HepG2 (cell line): Measurements from ENCODE around the gene FANCG. TPM values are rescaled to one million over a fixed set of nuclear protein-coding genes. Genes with fewer than 3 reads are reported as not detected.

Source experiments
- ATAC-seq: fragments of 200-7000 bp; cut with Tn5 transposase; 3 replicates; pipeline ENCODE4 v1.9.1; 2020; ENCODE audit warnings: mild to moderate bottlenecking, moderate library complexity
- BruUV-seq: library from RNA; stranded (reverse); fragments of 400-500 nt; replicated peaks from 2 replicates; lab custom pipeline; 2021; lab: Mats Ljungman, UMichigan
- CTCF ChIA-PET: fragments of 300-600 bp; formaldehyde crosslinking; extraction: SDS; loops from one replicate; lab custom pipeline; 2021; ENCODE audit warnings: low total read pairs, inconsistent platforms, low intra/inter-chr PET ratio; lab: Yijun Ruan, JAX
- POLR2A ChIA-PET: fragments of 350-600 bp; sonication (Branson Sonifier 250); formaldehyde crosslinking; loops from one replicate; lab custom pipeline; 2020; ENCODE audit warnings: antibody characterized with exemption, inconsistent platforms; lab: Yijun Ruan, JAX
- DNase-seq: peaks from one replicate; pipeline ENCODE4 v3.0.0-alpha.2; 2015; ENCODE audit warnings: low spot score
- FAIRE-seq: peaks from 3 replicates; lab custom pipeline; 2011; peaks lifted over from hg19 to GRCh38; lab: Jason Lieb, UNC
- H2AFZ ChIP-seq: one replicate; pipeline ENCODE4 v1.6.1; 2011; ENCODE audit warnings: low read length, inconsistent platforms
- H3K27ac ChIP-seq: fragments of 300-600 bp; 3 replicates; pipeline ENCODE4 v1.8.0; 2011; ENCODE audit warnings: mixed run types, mild to moderate bottlenecking, mixed read lengths, low read length, inconsistent platforms; ENCODE audit not compliant: insufficient read depth; ENCODE audit errors: extremely low read length
- H3K27me3 ChIP-seq, 2 experiments: fragments of 200-600 bp in 1 of 2; 2 replicates in 1 of 2; 3 replicates in 1 of 2; pipeline versions ENCODE4 v1.6.0 to v1.8.0; 2011; ENCODE audit warnings: low read length in 2 of 2, mild to moderate bottlenecking in 2 of 2, moderate library complexity in 2 of 2, inconsistent platforms in 1 of 2; ENCODE audit not compliant: insufficient read depth in 2 of 2, control insufficient read depth in 1 of 2
- H3K36me3 ChIP-seq, 2 experiments: fragments of 200-600 bp in 1 of 2; replicated peaks in 1 of 2; 2 replicates in 1 of 2; 3 replicates in 1 of 2; pipeline versions ENCODE4 v1.5.1 to v1.8.0; 2011; ENCODE audit warnings: low read length in 2 of 2, inconsistent platforms in 1 of 2; ENCODE audit not compliant: insufficient read depth in 2 of 2, control insufficient read depth in 1 of 2
- H3K4me1 ChIP-seq: 2 replicates; pipeline ENCODE4 v1.5.1; 2012; ENCODE audit warnings: low read length, inconsistent platforms; ENCODE audit not compliant: insufficient read depth
- H3K4me2 ChIP-seq: 2 replicates; pipeline ENCODE4 v1.6.0; 2011; ENCODE audit warnings: low read depth, low read length, inconsistent platforms
- H3K4me3 ChIP-seq, 3 experiments: fragments of 200-600 bp in 1 of 3; sonication (generic), shearing (Covaris generic) in 1 of 3; replicated peaks in 1 of 3; 2 replicates each; pipeline ENCODE4 v1.5.1; 2011 to 2016; ENCODE audit warnings: low read length in 3 of 3, inconsistent platforms in 2 of 3, low read depth in 2 of 3, mild to moderate bottlenecking in 2 of 3, control low read depth in 1 of 3, mixed read lengths in 1 of 3; ENCODE audit not compliant: insufficient read depth in 1 of 3
- H3K79me2 ChIP-seq: one replicate; pipeline ENCODE4 v1.6.1; 2011; ENCODE audit warnings: low read length, inconsistent platforms; ENCODE audit not compliant: insufficient read depth
- H3K9ac ChIP-seq: 2 replicates; pipeline ENCODE4 v1.6.0; 2011; ENCODE audit warnings: mild to moderate bottlenecking, low read depth, low read length, inconsistent platforms; ENCODE audit not compliant: insufficient read depth
- H3K9me3 ChIP-seq: 2 replicates; pipeline ENCODE4 v1.5.1; 2012; ENCODE audit warnings: mild to moderate bottlenecking, low read length
- H4K20me1 ChIP-seq: 2 replicates; pipeline ENCODE4 v1.6.0; 2011; ENCODE audit warnings: inconsistent platforms, mild to moderate bottlenecking, low read length, moderate library complexity; ENCODE audit not compliant: insufficient read depth
- CREBL2 ChIP-seq: sonication (generic); formaldehyde crosslinking; IDR thresholded peaks from 2 replicates; pipeline ENCODE4 v1.8.1; 2023; ENCODE audit warnings: missing genetic modification reagents, mild to moderate bottlenecking, borderline replicate concordance
- MEIS1 ChIP-seq: sonication (generic); formaldehyde crosslinking; IDR thresholded peaks from 2 replicates; pipeline ENCODE4 v1.9.0; 2021; ENCODE audit warnings: mild to moderate bottlenecking, missing genetic modification reagents, moderate library complexity, borderline replicate concordance
- MTA1 ChIP-seq: sonication (generic); formaldehyde crosslinking; IDR thresholded peaks from 2 replicates; pipeline ENCODE4 v1.4.0; 2020; ENCODE audit warnings: missing genetic modification reagents, mild to moderate bottlenecking, borderline replicate concordance
- SMAD1 ChIP-seq: sonication (generic); formaldehyde crosslinking; IDR thresholded peaks from 2 replicates; pipeline ENCODE4 v1.4.0; 2020; ENCODE audit warnings: missing genetic modification reagents, low read depth, mild to moderate bottlenecking, borderline replicate concordance
- ZNF124 ChIP-seq: sonication (generic); formaldehyde crosslinking; IDR thresholded peaks from 2 replicates; pipeline ENCODE4 v1.4.0; 2020; ENCODE audit warnings: missing genetic modification reagents
- ZNF253 ChIP-seq: sonication (generic); formaldehyde crosslinking; IDR thresholded peaks from 2 replicates; pipeline ENCODE4 v1.8.0; 2022; ENCODE audit warnings: mild to moderate bottlenecking, missing genetic modification reagents, borderline replicate concordance
- ZNF383 ChIP-seq: sonication (generic); formaldehyde crosslinking; IDR thresholded peaks from 2 replicates; pipeline ENCODE4 v1.4.0; 2020; ENCODE audit warnings: missing genetic modification reagents, mild to moderate bottlenecking, borderline replicate concordance
- ZNF724P ChIP-seq: sonication (generic); formaldehyde crosslinking; IDR thresholded peaks from 2 replicates; pipeline ENCODE4 v1.8.0; 2022; ENCODE audit warnings: missing genetic modification reagents, borderline replicate concordance
- WGBS: methylation state at CpG from one replicate; pipeline ENCODE4 v1.1.6; 2017; ENCODE audit warnings: low lambda C conversion rate; 5-methylcytosine and 5-hydroxymethylcytosine counted together
- in situ Hi-C: cut with HindIII; loops from 2 replicates; pipeline ENCODE4 v1.10.0; 2017; ENCODE audit warnings: low pct_unique_long_range_greater_than_20kb; ENCODE audit not compliant: extremely low pct_ligation_motif_present
- intact Hi-C: fragments of 100-400 bp; cut with micrococcal nuclease; formaldehyde crosslinking; loops from one replicate; pipeline ENCODE4 v1.10.0; 2022; ENCODE audit not compliant: unreplicated experiment
- polyA plus RNA-seq, 8 experiments: library from polyadenylated mRNA; depleted of rRNA in 3 of 8; stranded (reverse) in 7 of 8; unstranded in 1 of 8; fragments of >200 nt; fragmentation: Illumina TruSeq in 4 of 8; extraction: Trizol in 4 of 8; gene quantifications; 2 replicates each; pipeline versions ENCODE4 v1.2.1 to v1.2.3, GENCODE V29; 2011 to 2016; ENCODE audit warnings: low read depth in 4 of 8, missing spikeins in 1 of 8, mixed read lengths in 1 of 8; ENCODE audit not compliant: insufficient read depth in 1 of 8
- total RNA-seq, 5 experiments: library from RNA; depleted of rRNA; stranded (reverse); fragments of >200 nt; fragmentation: Illumina TruSeq; extraction: Trizol; gene quantifications; 2 replicates each; pipeline ENCODE4 v1.2.3, GENCODE V29; 2016; ENCODE audit warnings: low read depth in 1 of 5
- TF ChIP-seq, protein P1 (sequence below): sonication (generic); formaldehyde crosslinking; IDR thresholded peaks from 2 replicates; pipeline ENCODE4; 2020; ENCODE audit warnings: missing genetic modification reagents, mild to moderate bottlenecking, borderline replicate concordance
- TF ChIP-seq, protein P2 (sequence below): sonication (generic); formaldehyde crosslinking; IDR thresholded peaks from 2 replicates; pipeline ENCODE4 v1.8.0; 2022; ENCODE audit warnings: mild to moderate bottlenecking, missing genetic modification reagents, borderline replicate concordance
- TF ChIP-seq, protein P3 (sequence below): sonication (generic); formaldehyde crosslinking; IDR thresholded peaks from 2 replicates; pipeline ENCODE4 v1.4.0; 2020; ENCODE audit warnings: mild to moderate bottlenecking, missing genetic modification reagents

Gene FANCG
- total and polyA plus RNA-seq, 2 of the 13 experiments (the other 11 are each of a cell fraction or from before 2014, with no cell fraction given), result 14.4 to 45.1 TPM

- peak; percentile 83; the same call in 1 of the 2 replicates for TF ChIP-seq ZNF124
- 0 out of 2 replicates have a peak, but pooled peaks have one; percentile 52 for TF ChIP-seq SMAD1 (CRISPR knock-in tag)
- TF ChIP-seq ZNF253 (CRISPR knock-in tag), result no peak
- TF ChIP-seq, all 625 proteins: peak for 89
Observed at GRCh38 chr9:35116898-35117551, 37.3 kb upstream of the FANCG start (continued).

DNA sequence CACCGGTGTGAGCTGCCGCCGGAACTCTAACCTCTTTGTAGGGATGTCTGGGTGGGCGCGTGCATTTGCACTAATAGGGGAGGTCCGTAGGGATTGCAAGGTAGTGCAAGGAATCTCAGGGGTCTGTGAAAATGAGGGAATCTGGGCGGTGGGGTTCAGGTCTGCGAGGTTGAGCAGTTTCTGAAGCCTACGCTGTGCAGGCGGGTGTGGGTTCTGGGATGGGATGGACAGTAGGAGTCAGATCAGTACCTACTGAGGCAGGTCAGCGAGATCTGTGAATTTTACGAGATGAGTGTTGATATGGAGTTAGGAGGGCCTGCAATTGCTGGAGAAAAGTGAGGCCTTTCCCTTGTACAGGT, 36.8 kb upstream of the FANCG start:
- no peaks in the 10 kb centered on the region for H3K9me3 ChIP-seq
- FAIRE-seq, result no peak
- peaks cover 34% of the 10 kb centered on the region for H3K4me1 ChIP-seq
- H3K4me3 ChIP-seq, result peak overlapping the region; percentile 78 to 96 (median 79)
- intact Hi-C loops (loop anchor here (1.0 to 5.0 kb wide), 3 partner anchors 142 to 361 kb away; no protein-coding TSS in a partner anchor), in situ Hi-C loops (loop anchor here (5.0 to 10.0 kb wide), 3 partner anchors 141 to 538 kb away; partner anchors contain the start of genes CCDC107, RMRP and SIT1)
- no peaks in the 10 kb centered on the region for H3K36me3 ChIP-seq
- H3K27me3 ChIP-seq, result no peaks in the 10 kb centered on the region; a peak in 1 of 5 replicates
- ChIA-PET POLR2A (interaction anchor here (1.1 to 2.8 kb wide), 4 partner anchors 20 to 142 kb away, joined by 6 to 19 read pairs (median 10); partner anchors contain the start of genes PIGO, UNC13B and VCP), CTCF (interaction anchor here (2.2 to 2.9 kb wide), 2 partner anchors 142 to 361 kb away, joined by 14 to 40 read pairs; no protein-coding TSS in a partner anchor)
- peak; percentile 20 for ATAC-seq
- peak overlapping the region; percentile 100 for H3K4me2 ChIP-seq
- peak overlapping the region; percentile 56 for H3K27ac ChIP-seq
- peak overlapping the region; percentile 44 for H3K9ac ChIP-seq
- H4K20me1 ChIP-seq, result no peaks in the 10 kb centered on the region
- DNase-seq, result no peak
- no TSS peak for BruUV-seq
- H3K79me2 ChIP-seq, result no peaks in the 10 kb centered on the region
- H2AFZ ChIP-seq, result no peak overlapping the region
- WGBS, result 7% methylated on average over 7 of the region's 12 CpGs
- TF ChIP-seq ZNF383 (CRISPR knock-in tag) (peak; percentile 92; the same call in 1 of the 2 replicates), MTA1 (no peak), CREBL2 (CRISPR knock-in tag) (no peak), ZNF724P (CRISPR knock-in tag) (no peak), MEIS1 (CRISPR knock-in tag) (0 out of 2 replicates have a peak, but pooled peaks have one; percentile 18)
- TF ChIP-seq, protein P1, sequence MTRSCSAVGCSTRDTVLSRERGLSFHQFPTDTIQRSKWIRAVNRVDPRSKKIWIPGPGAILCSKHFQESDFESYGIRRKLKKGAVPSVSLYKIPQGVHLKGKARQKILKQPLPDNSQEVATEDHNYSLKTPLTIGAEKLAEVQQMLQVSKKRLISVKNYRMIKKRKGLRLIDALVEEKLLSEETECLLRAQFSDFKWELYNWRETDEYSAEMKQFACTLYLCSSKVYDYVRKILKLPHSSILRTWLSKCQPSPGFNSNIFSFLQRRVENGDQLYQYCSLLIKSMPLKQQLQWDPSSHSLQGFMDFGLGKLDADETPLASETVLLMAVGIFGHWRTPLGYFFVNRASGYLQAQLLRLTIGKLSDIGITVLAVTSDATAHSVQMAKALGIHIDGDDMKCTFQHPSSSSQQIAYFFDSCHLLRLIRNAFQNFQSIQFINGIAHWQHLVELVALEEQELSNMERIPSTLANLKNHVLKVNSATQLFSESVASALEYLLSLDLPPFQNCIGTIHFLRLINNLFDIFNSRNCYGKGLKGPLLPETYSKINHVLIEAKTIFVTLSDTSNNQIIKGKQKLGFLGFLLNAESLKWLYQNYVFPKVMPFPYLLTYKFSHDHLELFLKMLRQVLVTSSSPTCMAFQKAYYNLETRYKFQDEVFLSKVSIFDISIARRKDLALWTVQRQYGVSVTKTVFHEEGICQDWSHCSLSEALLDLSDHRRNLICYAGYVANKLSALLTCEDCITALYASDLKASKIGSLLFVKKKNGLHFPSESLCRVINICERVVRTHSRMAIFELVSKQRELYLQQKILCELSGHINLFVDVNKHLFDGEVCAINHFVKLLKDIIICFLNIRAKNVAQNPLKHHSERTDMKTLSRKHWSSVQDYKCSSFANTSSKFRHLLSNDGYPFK (CRISPR knock-in tag), result 0 out of 2 replicates have a peak, but pooled peaks have one; percentile 29
- TF ChIP-seq, protein P2, sequence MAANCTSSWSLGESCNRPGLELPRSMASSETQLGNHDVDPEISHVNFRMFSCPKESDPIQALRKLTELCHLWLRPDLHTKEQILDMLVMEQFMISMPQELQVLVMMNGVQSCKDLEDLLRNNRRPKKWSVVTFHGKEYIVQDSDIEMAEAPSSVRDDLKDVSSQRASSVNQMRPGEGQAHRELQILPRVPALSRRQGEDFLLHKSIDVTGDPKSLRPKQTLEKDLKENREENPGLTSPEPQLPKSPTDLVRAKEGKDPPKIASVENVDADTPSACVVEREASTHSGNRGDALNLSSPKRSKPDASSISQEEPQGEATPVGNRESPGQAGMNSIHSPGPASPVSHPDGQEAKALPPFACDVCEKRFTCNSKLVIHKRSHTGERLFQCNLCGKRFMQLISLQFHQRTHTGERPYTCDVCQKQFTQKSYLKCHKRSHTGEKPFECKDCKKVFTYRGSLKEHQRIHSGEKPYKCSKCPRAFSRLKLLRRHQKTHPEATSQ (CRISPR knock-in tag), result no peak
- TF ChIP-seq, protein P3, sequence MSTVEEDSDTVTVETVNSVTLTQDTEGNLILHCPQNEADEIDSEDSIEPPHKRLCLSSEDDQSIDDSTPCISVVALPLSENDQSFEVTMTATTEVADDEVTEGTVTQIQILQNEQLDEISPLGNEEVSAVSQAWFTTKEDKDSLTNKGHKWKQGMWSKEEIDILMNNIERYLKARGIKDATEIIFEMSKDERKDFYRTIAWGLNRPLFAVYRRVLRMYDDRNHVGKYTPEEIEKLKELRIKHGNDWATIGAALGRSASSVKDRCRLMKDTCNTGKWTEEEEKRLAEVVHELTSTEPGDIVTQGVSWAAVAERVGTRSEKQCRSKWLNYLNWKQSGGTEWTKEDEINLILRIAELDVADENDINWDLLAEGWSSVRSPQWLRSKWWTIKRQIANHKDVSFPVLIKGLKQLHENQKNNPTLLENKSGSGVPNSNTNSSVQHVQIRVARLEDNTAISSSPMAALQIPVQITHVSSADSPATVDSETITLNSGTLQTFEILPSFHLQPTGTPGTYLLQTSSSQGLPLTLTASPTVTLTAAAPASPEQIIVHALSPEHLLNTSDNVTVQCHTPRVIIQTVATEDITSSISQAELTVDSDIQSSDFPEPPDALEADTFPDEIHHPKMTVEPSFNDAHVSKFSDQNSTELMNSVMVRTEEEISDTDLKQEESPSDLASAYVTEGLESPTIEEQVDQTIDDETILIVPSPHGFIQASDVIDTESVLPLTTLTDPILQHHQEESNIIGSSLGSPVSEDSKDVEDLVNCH (CRISPR knock-in tag), result peak; percentile 82; the same call in 1 of the 2 replicates
